Spleen (tissue), 11 donors: ENCODE results near the gene FAM124B. TPM values are rescaled to one million over a fixed set of nuclear protein-coding genes. Genes with fewer than 3 reads are reported as not detected.

ENCODE experiments used
- DNase-seq: peaks from one replicate; pipeline ENCODE4 v3.0.0-alpha.2; 2020
- H3K27ac ChIP-seq, 8 donors: fragments of 200-600 bp; sonication (generic) in 7 of 8; 1 replicate in 4 of 8; 2 replicates in 4 of 8; pipeline versions ENCODE4 v1.5.0 to v1.8.0; 2016 to 2021; ENCODE audit warnings: inconsistent platforms in 4 of 8, mild to moderate bottlenecking in 4 of 8, moderate library complexity in 1 of 8
- H3K27me3 ChIP-seq, 7 donors: fragments of 200-600 bp; sonication (generic) in 6 of 7; replicated peaks in 1 of 7; 1 replicate in 4 of 7; 2 replicates in 3 of 7; pipeline versions ENCODE4 v1.5.0 to v1.8.0; 2016 to 2021; ENCODE audit warnings: inconsistent platforms in 3 of 7, mild to moderate bottlenecking in 1 of 7
- H3K36me3 ChIP-seq, 6 donors: fragments of 200-600 bp; sonication (generic) in 5 of 6; 1 replicate in 4 of 6; 2 replicates in 2 of 6; pipeline versions ENCODE4 v1.5.0 to v1.8.0; 2016 to 2021; ENCODE audit warnings: inconsistent platforms in 2 of 6
- H3K4me1 ChIP-seq, 6 donors: fragments of 200-600 bp; sonication (generic) in 5 of 6; 1 replicate in 3 of 6; 2 replicates in 3 of 6; pipeline versions ENCODE4 v1.5.0 to v1.8.0; 2016 to 2021; ENCODE audit warnings: inconsistent platforms in 3 of 6
- H3K4me3 ChIP-seq, 8 donors: fragments of 200-600 bp; sonication (generic) in 7 of 8; 1 replicate in 4 of 8; 2 replicates in 4 of 8; pipeline versions ENCODE4 v1.5.0 to v1.8.0; 2016 to 2021; ENCODE audit warnings: inconsistent platforms in 4 of 8, mild to moderate bottlenecking in 4 of 8, moderate library complexity in 2 of 8
- H3K9me3 ChIP-seq, 8 donors: fragments of 200-600 bp; sonication (generic) in 7 of 8; 1 replicate in 4 of 8; 2 replicates in 4 of 8; pipeline versions ENCODE4 v1.5.0 to v1.8.0; 2016 to 2021; ENCODE audit warnings: inconsistent platforms in 4 of 8
- POLR2A ChIP-seq, 3 donors: fragments of 450-650 bp; IDR thresholded peaks; one replicate each; pipeline ENCODE4 v1.5.1; 2017; ENCODE audit warnings: antibody characterized with exemption in 3 of 3, mild to moderate bottlenecking in 1 of 3
- POLR2AphosphoS5 ChIP-seq, 3 donors: sonication (generic); formaldehyde crosslinking; IDR thresholded peaks; one replicate each; pipeline ENCODE4 v1.5.1; 2017; ENCODE audit warnings: antibody characterized with exemption in 3 of 3
- WGBS, 5 donors: extraction: QIAGEN DNeasy Blood & Tissue Kit in 3 of 5; methylation state at CpG; one replicate each; pipeline versions ENCODE4 v1.1.5 to v1.1.7; 2013 to 2018; 5-methylcytosine and 5-hydroxymethylcytosine counted together
- intact Hi-C: fragments of 100-400 bp; cut with DNase I; formaldehyde crosslinking; loops from one replicate; pipeline ENCODE4 v1.15.0; 2023; ENCODE audit warnings: low total_unique reads
- polyA plus RNA-seq, 3 donors: library from polyadenylated mRNA; stranded (reverse); fragments of 200-250 nt; gene quantifications; one replicate each; pipeline ENCODE4 v1.2.1, GENCODE V29; 2013
- total RNA-seq, 7 donors: library from RNA; depleted of rRNA in 3 of 7; stranded (reverse); fragments of >200 nt in 3 of 7; fragmentation: NEBNext Ultra II Directional in 4 of 7; extraction: Animal tissue kit (Norgen Biotek cat#: 25700) in 4 of 7; gene quantifications; one replicate each; pipeline versions ENCODE4 v1.1.0 to v1.2.1, GENCODE V29; 2016 to 2021
- TF ChIP-seq, protein P1 (sequence below), 11 experiments: fragments of 200-600 bp in 7 of 11; fragments of 450-650 bp in 4 of 11; sonication (generic) in 4 of 11; IDR thresholded peaks in 8 of 11; conservative IDR thresholded peaks in 3 of 11; 1 replicate in 7 of 11; 2 replicates in 4 of 11; pipeline versions ENCODE4 v1.4.0 to v1.8.0; 2016 to 2021; ENCODE audit warnings: antibody characterized with exemption in 11 of 11, inconsistent platforms in 4 of 11, mild to moderate bottlenecking in 1 of 11
- donor health status: healthy with polysubstance abuse.
- donor health status: DM: no; HTN: no; CAD: no; lungs with moderate emphysema.
- donor health status: DM: no; HTN: no; CAD: no.
- donor health status: Bipolar disorder and iron deficiency.
- donor health status: healthy.
- donor health status: DM: no; HTN: no; CAD: no.
- donor health status: DM: yes; HTN: yes; CAD: no.

The FAM124B gene
- total and polyA plus RNA-seq, 10 donors, result 0.30 to 2.8 (median 0.86) TPM

DNA sequence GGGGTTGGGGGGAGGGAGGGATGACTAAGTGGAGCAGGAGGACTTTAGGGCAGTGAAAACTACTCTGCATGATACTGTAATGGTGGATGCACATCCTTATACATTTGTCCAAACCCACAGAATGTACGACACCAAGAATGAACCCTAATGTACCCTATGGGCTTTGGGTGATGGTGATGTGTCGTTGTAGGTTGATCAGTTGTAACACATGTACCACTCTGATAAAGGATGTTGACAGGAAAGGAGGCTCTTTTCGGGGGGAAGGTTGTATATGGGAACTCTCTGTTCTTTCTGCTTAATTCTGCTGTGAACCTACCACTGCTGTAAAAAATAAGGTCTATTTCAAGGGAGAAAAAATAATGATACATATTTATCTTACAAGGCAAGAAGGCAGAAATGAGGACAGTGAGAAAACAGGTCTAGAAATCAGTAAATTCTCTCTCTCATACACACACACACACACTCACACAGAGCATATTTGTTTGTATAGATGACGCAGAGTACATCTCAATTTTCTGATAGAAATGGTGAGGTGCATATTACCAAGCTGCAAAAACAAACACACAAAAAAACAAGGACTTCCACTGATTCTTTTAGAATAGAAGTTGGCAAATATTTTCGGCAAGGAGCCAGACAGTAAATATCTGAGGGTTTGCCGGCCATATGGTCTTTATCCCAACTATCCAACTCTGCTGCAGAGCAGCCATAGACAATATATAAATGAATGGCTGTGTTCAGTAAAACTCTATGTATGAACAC is 20.2 kb downstream of the FAM124B start:
- no peak for DNase-seq
- TF ChIP-seq POLR2A (IDR thresholded peaks at IDR 0.05) (no peak), POLR2AphosphoS5 (IDR thresholded peaks at IDR 0.05) (no peak)
- TF ChIP-seq, protein P1, sequence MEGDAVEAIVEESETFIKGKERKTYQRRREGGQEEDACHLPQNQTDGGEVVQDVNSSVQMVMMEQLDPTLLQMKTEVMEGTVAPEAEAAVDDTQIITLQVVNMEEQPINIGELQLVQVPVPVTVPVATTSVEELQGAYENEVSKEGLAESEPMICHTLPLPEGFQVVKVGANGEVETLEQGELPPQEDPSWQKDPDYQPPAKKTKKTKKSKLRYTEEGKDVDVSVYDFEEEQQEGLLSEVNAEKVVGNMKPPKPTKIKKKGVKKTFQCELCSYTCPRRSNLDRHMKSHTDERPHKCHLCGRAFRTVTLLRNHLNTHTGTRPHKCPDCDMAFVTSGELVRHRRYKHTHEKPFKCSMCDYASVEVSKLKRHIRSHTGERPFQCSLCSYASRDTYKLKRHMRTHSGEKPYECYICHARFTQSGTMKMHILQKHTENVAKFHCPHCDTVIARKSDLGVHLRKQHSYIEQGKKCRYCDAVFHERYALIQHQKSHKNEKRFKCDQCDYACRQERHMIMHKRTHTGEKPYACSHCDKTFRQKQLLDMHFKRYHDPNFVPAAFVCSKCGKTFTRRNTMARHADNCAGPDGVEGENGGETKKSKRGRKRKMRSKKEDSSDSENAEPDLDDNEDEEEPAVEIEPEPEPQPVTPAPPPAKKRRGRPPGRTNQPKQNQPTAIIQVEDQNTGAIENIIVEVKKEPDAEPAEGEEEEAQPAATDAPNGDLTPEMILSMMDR (IDR thresholded peaks at IDR 0.05 in 8 of 11, conservative IDR thresholded peaks at IDR 0.05 in 3 of 11), result no peak
- Histone ChIP-seq H3K9me3 (no peaks in the 10 kb centered on the region), H3K4me1 (peaks cover 0 to 23% (median 13%) of the 10 kb centered on the region in 6 donors), H3K27ac (no peak overlapping the region), H3K4me3 (no peak overlapping the region), H3K27me3 (no peaks in the 10 kb centered on the region), H3K36me3 (no peaks in the 10 kb centered on the region)
- intact Hi-C loops, result no loop called here
- WGBS, 5 donors, result 79 to 90% (median 81%) methylated on average over 6 of the region's 6 CpGs

DNA sequence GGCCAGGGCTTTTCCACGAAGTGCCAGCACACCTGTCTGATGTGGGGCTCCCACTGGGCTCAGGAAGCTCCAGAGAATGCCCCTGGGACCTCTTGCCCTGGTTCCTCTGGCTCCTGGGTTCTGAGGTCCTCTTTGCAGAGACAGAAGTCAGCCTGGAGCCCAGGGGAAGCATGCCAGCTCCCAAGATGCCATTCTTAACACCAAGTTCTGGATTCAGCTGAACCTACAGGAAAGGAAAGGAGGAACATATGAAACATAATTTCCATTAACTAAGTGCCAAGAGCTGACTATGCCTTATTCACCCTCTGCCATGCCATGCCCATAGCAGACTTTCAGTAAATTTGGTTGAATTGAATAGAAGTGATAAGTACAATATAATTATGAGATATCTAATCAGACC is 21.9 kb downstream of the FAM124B start:
- intact Hi-C loops, result no loop called here
- H3K4me3 ChIP-seq, result no peak overlapping the region

DNA sequence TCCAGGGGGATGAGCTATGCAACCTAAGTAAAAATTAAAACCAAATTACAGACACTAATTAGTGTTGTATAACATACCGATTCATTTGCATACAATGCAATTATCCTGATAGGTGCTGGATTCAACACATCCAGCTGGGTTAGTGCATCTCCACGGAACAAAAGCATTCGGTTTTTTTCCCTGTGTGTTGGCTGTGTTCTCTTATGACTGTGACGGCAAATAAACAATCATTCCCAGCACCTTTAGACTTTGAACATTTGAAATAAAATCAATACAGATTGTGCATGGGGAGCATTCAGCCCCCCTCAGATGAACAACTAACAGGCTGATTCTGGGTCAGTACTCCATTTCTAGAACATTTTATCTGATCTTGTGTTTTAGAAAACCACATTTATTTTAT is 22.7 kb downstream of the FAM124B start:
- WGBS, 5 donors, result 84 to 96% (median 89%) methylated on average over 4 of the region's 4 CpGs
- TF ChIP-seq POLR2A (IDR thresholded peaks at IDR 0.05), result no peak
- TF ChIP-seq, protein P1 (IDR thresholded peaks at IDR 0.05 in 8 of 11, conservative IDR thresholded peaks at IDR 0.05 in 3 of 11), result no peak
- no peak for TF ChIP-seq POLR2AphosphoS5 (IDR thresholded peaks at IDR 0.05)
- H3K4me1 ChIP-seq, result peaks cover 0 to 24% (median 13%) of the 10 kb centered on the region in 6 donors
- H3K27me3 ChIP-seq, result no peaks in the 10 kb centered on the region
- H3K9me3 ChIP-seq, result no peaks in the 10 kb centered on the region
- H3K4me3 ChIP-seq, result no peak overlapping the region
- intact Hi-C loops, result no loop called here
- H3K36me3 ChIP-seq, result no peaks in the 10 kb centered on the region
- no peak overlapping the region for H3K27ac ChIP-seq
- DNase-seq, result no peak

More for the DNA sequence above, 21.9 kb downstream of the FAM124B start:
- Histone ChIP-seq H3K36me3 (no peaks in the 10 kb centered on the region), H3K27me3 (no peaks in the 10 kb centered on the region), H3K4me1 (peaks cover 0 to 24% (median 13%) of the 10 kb centered on the region in 6 donors), H3K9me3 (no peaks in the 10 kb centered on the region), H3K27ac (no peak overlapping the region)
- TF ChIP-seq POLR2AphosphoS5 (IDR thresholded peaks at IDR 0.05), result no peak
- no peak for TF ChIP-seq POLR2A (IDR thresholded peaks at IDR 0.05)
- TF ChIP-seq, protein P1 (IDR thresholded peaks at IDR 0.05 in 8 of 11, conservative IDR thresholded peaks at IDR 0.05 in 3 of 11), result no peak
- DNase-seq, result no peak
- 75 to 100% (median 88%) methylated on average over 1 of the region's 1 CpG for WGBS, 5 donors

DNA sequence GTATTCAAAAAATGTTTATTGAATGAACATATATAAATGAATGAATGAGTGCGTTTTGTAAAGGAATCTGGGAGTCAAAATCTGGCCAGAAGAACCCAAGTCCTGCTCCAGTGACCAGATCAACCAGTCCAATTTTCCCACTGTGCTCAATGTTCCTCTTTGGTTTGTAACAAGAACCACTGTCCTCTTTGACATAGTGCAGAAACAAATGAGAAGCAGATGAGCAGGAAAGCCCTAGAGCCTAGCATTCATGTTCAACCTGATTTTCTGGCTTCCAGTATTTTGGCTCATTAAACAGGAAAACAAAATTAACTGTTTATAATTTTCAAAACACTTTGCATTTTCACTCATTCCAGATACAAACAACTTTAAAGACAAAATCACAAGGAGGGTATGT is 23.2 kb downstream of the FAM124B start:
- Histone ChIP-seq H3K27ac (no peak overlapping the region), H3K4me1 (peaks cover 0 to 24% (median 13%) of the 10 kb centered on the region in 6 donors), H3K9me3 (no peaks in the 10 kb centered on the region), H3K27me3 (no peaks in the 10 kb centered on the region), H3K36me3 (no peaks in the 10 kb centered on the region), H3K4me3 (no peak overlapping the region)
- intact Hi-C loops, result no loop called here
- WGBS, 5 donors, result 87 to 95% (median 93%) methylated on average over 1 of the region's 1 CpG
- no peak for DNase-seq
- TF ChIP-seq POLR2A (IDR thresholded peaks at IDR 0.05), result no peak
- TF ChIP-seq, protein P1 (IDR thresholded peaks at IDR 0.05 in 8 of 11, conservative IDR thresholded peaks at IDR 0.05 in 3 of 11), result no peak
- TF ChIP-seq POLR2AphosphoS5 (IDR thresholded peaks at IDR 0.05), result no peak
